ENCODE measurements around the gene DEFB121.

DNA sequence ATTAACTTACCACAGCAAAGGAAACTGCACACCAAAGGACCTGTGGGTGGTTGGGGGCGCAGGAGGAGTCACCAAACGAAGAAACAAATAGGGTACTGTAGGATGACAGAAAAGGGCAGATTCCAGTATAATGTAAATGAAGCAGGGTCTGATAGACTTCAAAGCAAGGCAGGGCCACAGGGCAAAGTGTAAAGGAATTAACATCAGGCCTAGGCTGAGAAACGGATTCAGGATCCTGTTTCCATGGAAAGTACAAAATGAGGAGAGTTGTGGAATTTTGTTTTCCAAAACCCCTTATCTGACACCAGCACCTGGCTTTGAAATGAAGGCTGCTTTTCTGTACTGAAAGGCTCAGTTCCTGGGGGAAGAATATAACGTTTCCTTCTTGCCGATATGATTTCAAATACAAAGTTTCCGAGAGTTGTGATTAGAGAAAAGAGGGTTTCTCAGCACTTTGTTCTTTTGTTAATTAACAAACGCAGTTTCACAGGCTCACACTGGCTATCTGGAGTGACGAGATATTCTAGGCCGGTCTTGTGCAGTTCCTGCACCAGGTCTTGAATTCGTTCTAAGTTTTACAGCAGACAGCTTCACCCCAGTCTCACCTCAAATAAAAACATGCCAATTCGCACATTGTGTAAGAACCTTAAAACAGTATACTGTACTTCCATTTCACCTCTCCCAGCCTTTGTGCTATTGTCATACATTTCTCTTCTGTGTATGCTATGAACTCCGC lies 40.2 kb upstream of the DEFB121 start:
- TF ChIP-seq, protein P1, sequence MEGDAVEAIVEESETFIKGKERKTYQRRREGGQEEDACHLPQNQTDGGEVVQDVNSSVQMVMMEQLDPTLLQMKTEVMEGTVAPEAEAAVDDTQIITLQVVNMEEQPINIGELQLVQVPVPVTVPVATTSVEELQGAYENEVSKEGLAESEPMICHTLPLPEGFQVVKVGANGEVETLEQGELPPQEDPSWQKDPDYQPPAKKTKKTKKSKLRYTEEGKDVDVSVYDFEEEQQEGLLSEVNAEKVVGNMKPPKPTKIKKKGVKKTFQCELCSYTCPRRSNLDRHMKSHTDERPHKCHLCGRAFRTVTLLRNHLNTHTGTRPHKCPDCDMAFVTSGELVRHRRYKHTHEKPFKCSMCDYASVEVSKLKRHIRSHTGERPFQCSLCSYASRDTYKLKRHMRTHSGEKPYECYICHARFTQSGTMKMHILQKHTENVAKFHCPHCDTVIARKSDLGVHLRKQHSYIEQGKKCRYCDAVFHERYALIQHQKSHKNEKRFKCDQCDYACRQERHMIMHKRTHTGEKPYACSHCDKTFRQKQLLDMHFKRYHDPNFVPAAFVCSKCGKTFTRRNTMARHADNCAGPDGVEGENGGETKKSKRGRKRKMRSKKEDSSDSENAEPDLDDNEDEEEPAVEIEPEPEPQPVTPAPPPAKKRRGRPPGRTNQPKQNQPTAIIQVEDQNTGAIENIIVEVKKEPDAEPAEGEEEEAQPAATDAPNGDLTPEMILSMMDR (conservative IDR thresholded peaks at IDR 0.05; ENCODE audit: low read depth, low read length), result no peak
- no peak for TF ChIP-seq EZH2 (IDR thresholded peaks at IDR 0.05; ENCODE audit: borderline replicate concordance, low read depth, low read length, poor library complexity, severe bottlenecking)

Data from A673 (cell line).